ENCODE data around the gene FMN1.

The FMN1 gene

GRCh38 chr15:32822739-32823138 is 371.8 kb downstream of the FMN1 start:
- intact Hi-C loops (cut with DNase I; ENCODE audit: low total_unique reads) = no loop called here
- H3K9me3 ChIP-seq = no peaks in the 10 kb centered on the region
- H3K36me3 ChIP-seq = no peaks in the 10 kb centered on the region
- H3K27me3 ChIP-seq = no peaks in the 10 kb centered on the region
- no peak for DNase-seq
- no peaks in the 10 kb centered on the region for H3K4me1 ChIP-seq
- H3K4me3 ChIP-seq = no peak overlapping the region
- no peak for TF ChIP-seq CTCF (IDR thresholded peaks at IDR 0.05)
- no peak overlapping the region for H3K27ac ChIP-seq

GRCh38 chr15:32819448-32819847 is 375.1 kb downstream of the FMN1 start:
- intact Hi-C loops (cut with DNase I; ENCODE audit: low total_unique reads) = no loop called here
- H3K4me1 ChIP-seq = no peaks in the 10 kb centered on the region
- DNase-seq = no peak
- no peak for TF ChIP-seq CTCF (IDR thresholded peaks at IDR 0.05)
- no peaks in the 10 kb centered on the region for H3K9me3 ChIP-seq
- H3K27me3 ChIP-seq = no peaks in the 10 kb centered on the region
- H3K4me3 ChIP-seq = no peak overlapping the region
- no peak overlapping the region for H3K27ac ChIP-seq
- H3K36me3 ChIP-seq = no peaks in the 10 kb centered on the region

- Histone ChIP-seq H3K4me1 (no peaks in the 10 kb centered on the region), H3K36me3 (no peaks in the 10 kb centered on the region), H3K27ac (no peak overlapping the region), H3K27me3 (no peaks in the 10 kb centered on the region), H3K4me3 (no peak overlapping the region), H3K9me3 (no peaks in the 10 kb centered on the region)
- no peak for DNase-seq
- intact Hi-C loops (cut with DNase I; ENCODE audit: low total_unique reads) = no loop called here
- no peak for TF ChIP-seq CTCF (IDR thresholded peaks at IDR 0.05)
Measured at GRCh38 chr15:32818758-32819447, 375.6 kb downstream of the FMN1 start.

GRCh38 chr15:32817577-32817976 is 376.9 kb downstream of the FMN1 start:
- no peaks in the 10 kb centered on the region for H3K36me3 ChIP-seq
- H3K4me1 ChIP-seq = no peaks in the 10 kb centered on the region
- H3K9me3 ChIP-seq = no peaks in the 10 kb centered on the region
- TF ChIP-seq CTCF (IDR thresholded peaks at IDR 0.05) = no peak
- no peak for DNase-seq
- no peaks in the 10 kb centered on the region for H3K27me3 ChIP-seq
- H3K27ac ChIP-seq = no peak overlapping the region
- H3K4me3 ChIP-seq = no peak overlapping the region
- intact Hi-C loops (cut with DNase I; ENCODE audit: low total_unique reads) = no loop called here

- Histone ChIP-seq H3K4me1 (no peaks in the 10 kb centered on the region), H3K9me3 (no peaks in the 10 kb centered on the region), H3K27ac (no peak overlapping the region), H3K36me3 (peaks cover 0 to 8% (median 0%) of the 10 kb centered on the region in 3 donors), H3K27me3 (no peaks in the 10 kb centered on the region), H3K4me3 (no peak overlapping the region)
- no peak for TF ChIP-seq CTCF (IDR thresholded peaks at IDR 0.05)
- intact Hi-C loops (cut with DNase I; ENCODE audit: low total_unique reads) = no loop called here
- no peak for DNase-seq
Measured at GRCh38 chr15:32807331-32807730, 387.2 kb downstream of the FMN1 start.

GRCh38 chr15:32803631-32804030 is 390.9 kb downstream of the FMN1 start:
- intact Hi-C loops (cut with DNase I; ENCODE audit: low total_unique reads) = no loop called here
- H3K27me3 ChIP-seq = no peaks in the 10 kb centered on the region
- H3K4me3 ChIP-seq = no peak overlapping the region
- no peak overlapping the region for H3K27ac ChIP-seq
- H3K4me1 ChIP-seq = no peaks in the 10 kb centered on the region
- no peak for DNase-seq
- TF ChIP-seq CTCF (IDR thresholded peaks at IDR 0.05) = no peak
- H3K36me3 ChIP-seq = peaks cover 0 to 8% (median 0%) of the 10 kb centered on the region in 3 donors
- H3K9me3 ChIP-seq = no peaks in the 10 kb centered on the region
